Activated B cell treated with CpG ODN at 0.5 μM for 24 hours (primary cell): ENCODE measurements around the gene HDAC9. TPM values are rescaled to one million over a fixed set of nuclear protein-coding genes. Genes with fewer than 3 reads are reported as not detected.

Experiments
- ATAC-seq: fragments of 200-7000 bp; cut with Tn5 transposase; one replicate; pipeline ENCODE4 v1.10.0; 2021; ENCODE audit warnings: low read depth, mild to moderate bottlenecking, moderate library complexity
- CTCF ChIA-PET: fragments of 350-600 bp; sonication (Branson Sonifier 250); formaldehyde crosslinking; loops from one replicate; lab custom pipeline; 2021; ENCODE audit warnings: antibody characterized with exemption; lab: Charles Lee
- POLR2A ChIA-PET: fragments of 350-600 bp; sonication (Branson Sonifier 250); formaldehyde crosslinking; loops from one replicate; lab custom pipeline; 2021; ENCODE audit warnings: antibody characterized with exemption; lab: Charles Lee
- DNase-seq: peaks from one replicate; pipeline ENCODE4 v3.0.0; 2022
- H3K27ac Mint-ChIP-seq: one replicate; pipeline ENCODE4 v1.8.0; 2020; ENCODE audit warnings: mixed read lengths
- H3K27me3 Mint-ChIP-seq: one replicate; pipeline ENCODE4 v1.8.0; 2021; ENCODE audit warnings: mixed read lengths
- H3K36me3 Mint-ChIP-seq: one replicate; pipeline ENCODE4 v1.8.0; 2021; ENCODE audit warnings: low read depth, mixed read lengths
- H3K4me1 Mint-ChIP-seq: one replicate; pipeline ENCODE4 v1.8.0; 2021; ENCODE audit warnings: mixed read lengths
- H3K4me3 Mint-ChIP-seq: one replicate; pipeline ENCODE4 v1.8.0; 2020; ENCODE audit warnings: mild to moderate bottlenecking, mixed read lengths
- H3K9me3 Mint-ChIP-seq: one replicate; pipeline ENCODE4 v1.8.0; 2020; ENCODE audit warnings: mixed read lengths
- CTCF ChIP-seq: fragments of 200-600 bp; IDR thresholded peaks from one replicate; pipeline ENCODE4 v1.8.0; 2022; ENCODE audit warnings: antibody characterized with exemption, mild to moderate bottlenecking
- intact Hi-C: fragments of 100-400 bp; cut with micrococcal nuclease; formaldehyde crosslinking; loops from one replicate; pipeline ENCODE4 v1.15.1; 2024
- total RNA-seq: library from RNA; stranded (reverse); gene quantifications from 2 replicates; pipeline ENCODE4 v1.2.3, GENCODE V29; 2022

The HDAC9 gene
- total RNA-seq, 1 donor from 2014 or later = 149 TPM

- DNase-seq (no peak), ATAC-seq (peak; percentile 81)
- no peak for TF ChIP-seq CTCF
- ChIA-PET POLR2A (interaction anchor here (0.7 to 3.4 kb wide), 16 partner anchors 10 to 173 kb away, joined by 3 to 50 read pairs (median 6); partner anchors contain the start of gene HDAC9), CTCF (interaction anchor here (0.8 to 2.0 kb wide), 8 partner anchors 10 to 41 kb away, joined by 3 to 7 read pairs (median 5); no protein-coding TSS in a partner anchor)
- no peaks in the 10 kb centered on the region for H3K27me3 Mint-ChIP-seq
- intact Hi-C loops = loop anchor here (1.0 kb wide), 3 partner anchors 9 to 36 kb away; no protein-coding TSS in a partner anchor
- H3K27ac Mint-ChIP-seq = peak overlapping the region; percentile 90
- H3K36me3 Mint-ChIP-seq = no peaks in the 10 kb centered on the region
- peak overlapping the region; percentile 72 for H3K4me3 Mint-ChIP-seq
- H3K9me3 Mint-ChIP-seq = no peaks in the 10 kb centered on the region
- H3K4me1 Mint-ChIP-seq = peaks cover 86% of the 10 kb centered on the region
Measured at GRCh38 chr7:18530224-18531179, 35.0 kb downstream of the HDAC9 start.

- no peak for TF ChIP-seq CTCF
- no peak for DNase-seq
- ChIA-PET POLR2A (interaction anchor here (1.8 to 2.9 kb wide), 5 partner anchors 11 to 174 kb away, joined by 4 to 36 read pairs (median 17); no protein-coding TSS in a partner anchor), CTCF (interaction anchor here (1.8 kb wide), 1 partner anchor 40 kb away, joined by 4 read pairs; no protein-coding TSS in a partner anchor)
- peaks cover 2% of the 10 kb centered on the region for H3K36me3 Mint-ChIP-seq
- H3K4me3 Mint-ChIP-seq = peak overlapping the region; percentile 20
- H3K27ac Mint-ChIP-seq = peak overlapping the region; percentile 90
- no peak for ATAC-seq
- H3K9me3 Mint-ChIP-seq = no peaks in the 10 kb centered on the region
- no peaks in the 10 kb centered on the region for H3K27me3 Mint-ChIP-seq
- intact Hi-C loops = no loop called here
- peaks cover 85% of the 10 kb centered on the region for H3K4me1 Mint-ChIP-seq
Measured at GRCh38 chr7:18531539-18531938, 36.0 kb downstream of the HDAC9 start.

GRCh38 chr7:18532813-18533212 lies 37.3 kb downstream of the HDAC9 start:
- peak overlapping the region; percentile 90 for H3K27ac Mint-ChIP-seq
- POLR2A ChIA-PET = interaction anchor here (0.8 to 2.9 kb wide), 6 partner anchors 11 to 37 kb away, joined by 3 to 18 read pairs (median 13); partner anchors contain the start of gene HDAC9
- no peak for DNase-seq
- peaks cover 4% of the 10 kb centered on the region for H3K36me3 Mint-ChIP-seq
- intact Hi-C loops = no loop called here
- peak overlapping the region; percentile 42 for H3K4me3 Mint-ChIP-seq
- H3K27me3 Mint-ChIP-seq = no peaks in the 10 kb centered on the region
- H3K4me1 Mint-ChIP-seq = peaks cover 85% of the 10 kb centered on the region
- CTCF ChIA-PET = interaction anchor here (1.8 kb wide), 1 partner anchor 39 kb away, joined by 4 read pairs; no protein-coding TSS in a partner anchor
- H3K9me3 Mint-ChIP-seq = no peaks in the 10 kb centered on the region
- no peak for TF ChIP-seq CTCF
- ATAC-seq = no peak

- peak overlapping the region; percentile 79 for H3K27ac Mint-ChIP-seq
- H3K9me3 Mint-ChIP-seq = no peaks in the 10 kb centered on the region
- peak overlapping the region; percentile 67 for H3K4me3 Mint-ChIP-seq
- POLR2A ChIA-PET = interaction anchor here (1.0 to 2.9 kb wide), 4 partner anchors 13 to 39 kb away, joined by 3 to 17 read pairs (median 8); partner anchors contain the start of gene HDAC9
- CTCF ChIA-PET = interaction anchor here (2.7 kb wide), 1 partner anchor 32 kb away, joined by 8 read pairs; no protein-coding TSS in a partner anchor
- no peak for ATAC-seq
- peaks cover 88% of the 10 kb centered on the region for H3K4me1 Mint-ChIP-seq
- intact Hi-C loops = no loop called here
- no peak for TF ChIP-seq CTCF
- H3K36me3 Mint-ChIP-seq = peaks cover 5% of the 10 kb centered on the region
- DNase-seq = no peak
- H3K27me3 Mint-ChIP-seq = no peaks in the 10 kb centered on the region
Measured at GRCh38 chr7:18534481-18534880, 38.9 kb downstream of the HDAC9 start.
